ENCODE measurements around the gene DLGAP5. TPM values are rescaled to one million over a fixed set of nuclear protein-coding genes. Genes with fewer than 3 reads are reported as not detected.

DLGAP5 gene
- total and polyA plus RNA-seq, 2 of the 13 experiments (the other 11 are each of a cell fraction or from before 2014, with no cell fraction given): 7.7 to 55.8 TPM

DNA sequence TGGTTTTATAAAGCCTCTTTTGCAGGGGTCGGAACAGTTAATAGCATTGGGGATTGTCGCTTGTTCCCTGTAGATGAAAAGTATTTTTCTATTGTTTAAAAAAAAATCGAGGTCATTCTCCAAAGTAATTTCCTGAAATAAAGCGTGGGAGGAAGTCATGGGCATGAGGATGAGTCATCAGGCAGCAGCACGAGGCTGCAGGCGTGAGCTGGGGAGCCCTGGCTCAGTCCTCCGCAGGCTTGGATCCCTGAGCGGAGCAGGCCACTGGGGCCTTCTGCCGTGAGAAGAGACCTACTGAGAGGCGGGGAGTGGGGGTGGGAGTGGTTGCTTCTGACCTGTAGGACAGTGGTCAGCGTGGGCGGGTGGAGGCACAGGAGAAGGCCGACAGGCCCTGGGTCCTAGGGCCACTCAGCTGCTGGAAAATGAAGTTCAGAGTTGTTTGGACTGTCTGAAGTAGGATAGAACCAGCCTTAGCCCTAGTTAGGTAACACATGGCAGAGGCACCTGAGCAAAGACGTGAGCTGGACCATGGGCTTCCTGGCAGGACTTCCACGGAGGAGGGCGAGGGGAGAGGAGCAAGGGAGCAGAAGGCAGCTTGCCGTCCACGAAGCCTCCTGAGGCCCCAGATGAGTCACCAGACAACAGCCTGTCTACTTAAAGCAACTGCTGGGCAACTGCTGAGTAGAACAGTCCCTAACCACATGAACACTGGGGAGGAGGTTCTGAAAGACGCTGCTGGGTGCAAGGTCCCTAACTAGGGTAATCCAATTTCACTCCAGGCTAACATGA is 83.4 kb downstream of the DLGAP5 start (continued):
- peak; percentile 100 for TF ChIP-seq ARNTL (CRISPR knock-in tag; IDR thresholded peaks at IDR 0.05)
- peak; percentile 78; the same call in 1 of the 2 replicates for TF ChIP-seq SOX5 (CRISPR knock-in tag; IDR thresholded peaks at IDR 0.05; ENCODE audit: borderline replicate concordance)
- TF ChIP-seq KDM5A (IDR thresholded peaks at IDR 0.05; ENCODE audit: borderline replicate concordance, low read length): no peak
- TF ChIP-seq ZC3H4 (CRISPR knock-in tag; IDR thresholded peaks at IDR 0.05; ENCODE audit: borderline replicate concordance): no peak
- TF ChIP-seq ZNF282 (IDR thresholded peaks at IDR 0.05; ENCODE audit: partially characterized antibody): no peak
- peak; percentile 89 for TF ChIP-seq ZNF878 (CRISPR knock-in tag; IDR thresholded peaks at IDR 0.05)
- no peak for TF ChIP-seq HNRNPK (IDR thresholded peaks at IDR 0.05; ENCODE audit: low read depth, low read length, poor library complexity, severe bottlenecking)
- TF ChIP-seq SNAI1 (CRISPR knock-in tag; IDR thresholded peaks at IDR 0.05; ENCODE audit: borderline replicate concordance): peak; percentile 56; the same call in 1 of the 2 replicates
- TF ChIP-seq ZNF589 (CRISPR knock-in tag; conservative IDR thresholded peaks at IDR 0.05): 0 out of 2 replicates have a peak, but pooled peaks have one; percentile 40
- no peak for TF ChIP-seq ZNF234 (CRISPR knock-in tag; conservative IDR thresholded peaks at IDR 0.05)
- no peak for TF ChIP-seq MTF2 (CRISPR knock-in tag; IDR thresholded peaks at IDR 0.05; ENCODE audit: borderline replicate concordance)
- TF ChIP-seq TBL1XR1 (IDR thresholded peaks at IDR 0.05; ENCODE audit: borderline replicate concordance, low read length, partially characterized antibody): no peak
- TF ChIP-seq, protein P1, sequence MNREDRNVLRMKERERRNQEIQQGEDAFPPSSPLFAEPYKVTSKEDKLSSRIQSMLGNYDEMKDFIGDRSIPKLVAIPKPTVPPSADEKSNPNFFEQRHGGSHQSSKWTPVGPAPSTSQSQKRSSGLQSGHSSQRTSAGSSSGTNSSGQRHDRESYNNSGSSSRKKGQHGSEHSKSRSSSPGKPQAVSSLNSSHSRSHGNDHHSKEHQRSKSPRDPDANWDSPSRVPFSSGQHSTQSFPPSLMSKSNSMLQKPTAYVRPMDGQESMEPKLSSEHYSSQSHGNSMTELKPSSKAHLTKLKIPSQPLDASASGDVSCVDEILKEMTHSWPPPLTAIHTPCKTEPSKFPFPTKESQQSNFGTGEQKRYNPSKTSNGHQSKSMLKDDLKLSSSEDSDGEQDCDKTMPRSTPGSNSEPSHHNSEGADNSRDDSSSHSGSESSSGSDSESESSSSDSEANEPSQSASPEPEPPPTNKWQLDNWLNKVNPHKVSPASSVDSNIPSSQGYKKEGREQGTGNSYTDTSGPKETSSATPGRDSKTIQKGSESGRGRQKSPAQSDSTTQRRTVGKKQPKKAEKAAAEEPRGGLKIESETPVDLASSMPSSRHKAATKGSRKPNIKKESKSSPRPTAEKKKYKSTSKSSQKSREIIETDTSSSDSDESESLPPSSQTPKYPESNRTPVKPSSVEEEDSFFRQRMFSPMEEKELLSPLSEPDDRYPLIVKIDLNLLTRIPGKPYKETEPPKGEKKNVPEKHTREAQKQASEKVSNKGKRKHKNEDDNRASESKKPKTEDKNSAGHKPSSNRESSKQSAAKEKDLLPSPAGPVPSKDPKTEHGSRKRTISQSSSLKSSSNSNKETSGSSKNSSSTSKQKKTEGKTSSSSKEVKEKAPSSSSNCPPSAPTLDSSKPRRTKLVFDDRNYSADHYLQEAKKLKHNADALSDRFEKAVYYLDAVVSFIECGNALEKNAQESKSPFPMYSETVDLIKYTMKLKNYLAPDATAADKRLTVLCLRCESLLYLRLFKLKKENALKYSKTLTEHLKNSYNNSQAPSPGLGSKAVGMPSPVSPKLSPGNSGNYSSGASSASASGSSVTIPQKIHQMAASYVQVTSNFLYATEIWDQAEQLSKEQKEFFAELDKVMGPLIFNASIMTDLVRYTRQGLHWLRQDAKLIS (CRISPR knock-in tag; IDR thresholded peaks at IDR 0.05): no peak; the same call in 1 of the 2 replicates
- TF ChIP-seq ZFP36 (IDR thresholded peaks at IDR 0.05; ENCODE audit: borderline replicate concordance, low read depth, low read length, partially characterized antibody): no peak
- TF ChIP-seq, protein P2, sequence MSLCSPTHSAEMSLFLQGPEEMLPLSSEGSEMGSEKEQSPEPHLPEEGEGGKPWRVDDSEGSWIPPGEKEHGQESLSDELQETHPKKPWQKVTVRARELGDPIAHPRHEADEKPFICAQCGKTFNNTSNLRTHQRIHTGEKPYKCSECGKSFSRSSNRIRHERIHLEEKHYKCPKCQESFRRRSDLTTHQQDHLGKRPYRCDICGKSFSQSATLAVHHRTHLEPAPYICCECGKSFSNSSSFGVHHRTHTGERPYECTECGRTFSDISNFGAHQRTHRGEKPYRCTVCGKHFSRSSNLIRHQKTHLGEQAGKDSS (CRISPR knock-in tag; IDR thresholded peaks at IDR 0.05; ENCODE audit: borderline replicate concordance, low read depth): peak; percentile 75; the same call in 1 of the 2 replicates
- TF ChIP-seq, protein P3, sequence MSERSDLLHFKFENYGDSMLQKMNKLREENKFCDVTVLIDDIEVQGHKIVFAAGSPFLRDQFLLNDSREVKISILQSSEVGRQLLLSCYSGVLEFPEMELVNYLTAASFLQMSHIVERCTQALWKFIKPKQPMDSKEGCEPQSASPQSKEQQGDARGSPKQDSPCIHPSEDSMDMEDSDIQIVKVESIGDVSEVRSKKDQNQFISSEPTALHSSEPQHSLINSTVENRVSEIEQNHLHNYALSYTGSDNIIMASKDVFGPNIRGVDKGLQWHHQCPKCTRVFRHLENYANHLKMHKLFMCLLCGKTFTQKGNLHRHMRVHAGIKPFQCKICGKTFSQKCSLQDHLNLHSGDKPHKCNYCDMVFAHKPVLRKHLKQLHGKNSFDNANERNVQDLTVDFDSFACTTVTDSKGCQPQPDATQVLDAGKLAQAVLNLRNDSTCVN (CRISPR knock-in tag; IDR thresholded peaks at IDR 0.05; ENCODE audit: borderline replicate concordance): peak; percentile 49
- no peak for TF ChIP-seq SMC3 (IDR thresholded peaks at IDR 0.05; ENCODE audit: low read length)
- no peak for TF ChIP-seq ATF1 (CRISPR knock-in tag; IDR thresholded peaks at IDR 0.05)
- no peak for TF ChIP-seq ZKSCAN5 (CRISPR knock-in tag; IDR thresholded peaks at IDR 0.05)
- TF ChIP-seq, protein P4, sequence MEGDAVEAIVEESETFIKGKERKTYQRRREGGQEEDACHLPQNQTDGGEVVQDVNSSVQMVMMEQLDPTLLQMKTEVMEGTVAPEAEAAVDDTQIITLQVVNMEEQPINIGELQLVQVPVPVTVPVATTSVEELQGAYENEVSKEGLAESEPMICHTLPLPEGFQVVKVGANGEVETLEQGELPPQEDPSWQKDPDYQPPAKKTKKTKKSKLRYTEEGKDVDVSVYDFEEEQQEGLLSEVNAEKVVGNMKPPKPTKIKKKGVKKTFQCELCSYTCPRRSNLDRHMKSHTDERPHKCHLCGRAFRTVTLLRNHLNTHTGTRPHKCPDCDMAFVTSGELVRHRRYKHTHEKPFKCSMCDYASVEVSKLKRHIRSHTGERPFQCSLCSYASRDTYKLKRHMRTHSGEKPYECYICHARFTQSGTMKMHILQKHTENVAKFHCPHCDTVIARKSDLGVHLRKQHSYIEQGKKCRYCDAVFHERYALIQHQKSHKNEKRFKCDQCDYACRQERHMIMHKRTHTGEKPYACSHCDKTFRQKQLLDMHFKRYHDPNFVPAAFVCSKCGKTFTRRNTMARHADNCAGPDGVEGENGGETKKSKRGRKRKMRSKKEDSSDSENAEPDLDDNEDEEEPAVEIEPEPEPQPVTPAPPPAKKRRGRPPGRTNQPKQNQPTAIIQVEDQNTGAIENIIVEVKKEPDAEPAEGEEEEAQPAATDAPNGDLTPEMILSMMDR (CRISPR knock-in tag; IDR thresholded peaks at IDR 0.05): no peak
- peak; percentile 78; the same call in 1 of the 2 replicates for TF ChIP-seq SNAPC2 (CRISPR knock-in tag; IDR thresholded peaks at IDR 0.05)
- 0 out of 2 replicates have a peak, but pooled peaks have one; percentile 14 for TF ChIP-seq TCF7 (IDR thresholded peaks at IDR 0.05; ENCODE audit: low read depth)
